GM23248 (cell line): ENCODE data around the gene PON1. TPM values are rescaled to one million over a fixed set of nuclear protein-coding genes. Genes with fewer than 3 reads are reported as not detected.

Source experiments
- DNase-seq: peaks from one replicate; pipeline ENCODE4 v3.0.0-alpha.2; 2015
- H2AFZ ChIP-seq: fragments of 200-600 bp; sonication (generic); 2 replicates; pipeline ENCODE4 v1.6.1; 2016; ENCODE audit warnings: antibody characterized with exemption
- H3F3A ChIP-seq: fragments of 200-600 bp; sonication (generic); 2 replicates; pipeline ENCODE4 v1.6.1; 2016; ENCODE audit warnings: mild to moderate bottlenecking, antibody characterized with exemption, mixed run types; ENCODE audit not compliant: insufficient read depth
- H3K27ac ChIP-seq: fragments of 200-600 bp; sonication (generic); 2 replicates; pipeline ENCODE4 v1.5.1; 2016; ENCODE audit warnings: mild to moderate bottlenecking
- H3K27me3 ChIP-seq: fragments of 200-600 bp; sonication (generic); replicated peaks from 2 replicates; pipeline ENCODE4 v1.6.1; 2016; ENCODE audit warnings: mild to moderate bottlenecking; ENCODE audit not compliant: insufficient read depth
- H3K36me3 ChIP-seq: fragments of 200-600 bp; sonication (generic); 2 replicates; pipeline ENCODE4 v1.6.1; 2016; ENCODE audit warnings: low read depth, mild to moderate bottlenecking
- H3K4me1 ChIP-seq: fragments of 200-600 bp; sonication (generic); 2 replicates; pipeline ENCODE4 v1.6.1; 2016; ENCODE audit warnings: mild to moderate bottlenecking; ENCODE audit not compliant: insufficient read depth
- H3K4me2 ChIP-seq: fragments of 200-600 bp; sonication (generic); one replicate; pipeline ENCODE4 v1.6.1; 2016; ENCODE audit warnings: mild to moderate bottlenecking; ENCODE audit not compliant: unreplicated experiment
- H3K4me3 ChIP-seq: fragments of 200-600 bp; sonication (generic); 2 replicates; pipeline ENCODE4 v1.5.1; 2016; ENCODE audit warnings: mild to moderate bottlenecking
- H3K79me2 ChIP-seq: fragments of 200-600 bp; sonication (generic); 2 replicates; pipeline ENCODE4 v1.6.1; 2016; ENCODE audit warnings: mild to moderate bottlenecking; ENCODE audit not compliant: insufficient read depth
- H3K9ac ChIP-seq: fragments of 200-600 bp; sonication (generic); 2 replicates; pipeline ENCODE4 v1.6.1; 2016; ENCODE audit warnings: mild to moderate bottlenecking
- H3K9me2 ChIP-seq: fragments of 200-600 bp; sonication (generic); 2 replicates; pipeline ENCODE4 v1.6.1; 2016; ENCODE audit warnings: mixed run types, mild to moderate bottlenecking, moderate library complexity; ENCODE audit not compliant: insufficient read depth
- H3K9me3 ChIP-seq: fragments of 200-600 bp; sonication (generic); one replicate; pipeline ENCODE4 v1.6.1; 2017; ENCODE audit warnings: low read depth
- H4K20me1 ChIP-seq: fragments of 200-600 bp; sonication (generic); 2 replicates; pipeline ENCODE4 v1.6.0; 2016; ENCODE audit not compliant: insufficient read depth
- EZH2 ChIP-seq: fragments of 200-600 bp; sonication (generic); IDR thresholded peaks from 2 replicates; pipeline ENCODE4 v1.6.1; 2018; ENCODE audit warnings: antibody characterized with exemption, mild to moderate bottlenecking; ENCODE audit not compliant: insufficient read depth, poor library complexity, severe bottlenecking
- EZH2phosphoT487 ChIP-seq: fragments of 200-600 bp; sonication (generic); IDR thresholded peaks from 2 replicates; pipeline ENCODE4 v1.6.1; 2018; ENCODE audit warnings: antibody characterized with exemption, moderate library complexity, mild to moderate bottlenecking, low read depth; ENCODE audit not compliant: insufficient read depth
- WGBS, 2 experiments: methylation state at CpG; one replicate each; pipeline ENCODE4 v1.1.6; 2015 to 2017; ENCODE audit warnings: low lambda C conversion rate in 2 of 2, low coverage in 1 of 2; ENCODE audit errors: missing lambda C conversion rate in 2 of 2; 5-methylcytosine and 5-hydroxymethylcytosine counted together
- in situ Hi-C: fragments of 300-500 bp; cut with MboI; formaldehyde crosslinking; loops from 2 replicates; pipeline ENCODE4 v1.15.0; 2020
- polyA plus RNA-seq: library from polyadenylated mRNA; unstranded; fragments of >200 nt; fragmentation: Nextera tagmentation; extraction: Ambion mirVana; gene quantifications from 2 replicates; pipeline ENCODE4 v1.2.1, GENCODE V29; 2016
- small RNA-seq: library from RNA; depleted of rRNA; stranded (forward); fragments of <200 nt; gene quantifications from one replicate; pipeline ENCODE3, GENCODE V24; 2014; ENCODE audit warnings: low read depth, low replicate concordance
- total RNA-seq: library from RNA; depleted of rRNA; stranded (reverse); fragments of >200 nt; shearing (Covaris generic); gene quantifications from 2 replicates; pipeline ENCODE4 v1.2.3, GENCODE V29; 2014; rRNA removed

Gene PON1
- total and polyA plus RNA-seq, 2 experiments from 2014 or later, result not detected

DNA sequence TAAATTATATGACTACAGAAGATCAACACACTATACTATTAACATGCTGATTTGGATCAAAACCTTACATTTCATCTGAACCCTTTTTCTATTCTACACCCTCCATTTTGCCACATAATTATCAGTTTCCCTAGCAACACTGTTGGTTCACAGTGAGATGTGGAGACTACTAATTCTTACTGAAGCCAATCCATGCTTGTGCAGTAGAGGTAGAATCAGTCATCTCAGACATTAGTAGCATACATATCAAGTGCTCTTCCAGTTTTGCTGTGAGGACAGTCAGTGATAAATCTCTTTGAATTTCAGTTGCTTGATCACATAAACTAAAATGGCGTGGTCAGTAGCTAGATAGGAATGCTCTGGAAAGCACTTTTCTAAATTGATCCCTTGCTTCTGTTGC lies 70.3 kb downstream of the PON1 start:
- Histone ChIP-seq H3K4me3 (no peak overlapping the region), H3F3A (no peaks in the 10 kb centered on the region), H3K36me3 (no peaks in the 10 kb centered on the region), H3K9me2 (no peaks in the 10 kb centered on the region), H3K4me2 (no peak overlapping the region), H4K20me1 (no peaks in the 10 kb centered on the region), H3K9ac (no peak overlapping the region), H3K27me3 (0 out of 2 replicates have a peak, but pooled peaks cover 11% of the 10 kb centered on the region), H2AFZ (no peak overlapping the region), H3K79me2 (no peaks in the 10 kb centered on the region), H3K9me3 (no peaks in the 10 kb centered on the region), H3K27ac (no peak overlapping the region), H3K4me1 (no peaks in the 10 kb centered on the region)
- no peak for DNase-seq
- TF ChIP-seq EZH2phosphoT487 (no peak), EZH2 (no peak)
- WGBS, 2 experiments, result 73 to 89% methylated on average over 1 of the region's 1 CpG
- in situ Hi-C loops, result no loop called here

DNA sequence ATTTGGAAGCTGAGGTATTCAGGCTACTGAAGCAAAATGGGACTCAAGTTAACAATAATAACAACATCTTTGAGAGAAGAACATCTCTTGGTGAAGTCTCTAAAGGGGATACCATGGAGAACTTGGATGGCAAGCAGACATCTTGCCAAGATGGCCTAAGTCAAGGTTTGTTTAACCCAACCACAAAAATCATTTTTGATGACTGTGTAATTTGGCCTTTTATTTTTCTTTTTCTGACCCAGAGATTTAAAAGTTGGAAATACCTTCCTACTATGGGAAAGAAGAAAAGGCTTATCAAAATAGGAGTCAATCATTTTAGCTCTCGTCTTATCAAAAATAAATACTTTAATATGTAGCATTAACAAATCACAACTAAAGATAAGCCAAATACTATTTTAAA lies 72.4 kb downstream of the PON1 start:
- H3K27me3 ChIP-seq, result 0 out of 2 replicates have a peak, but pooled peaks cover 11% of the 10 kb centered on the region
- no peak for DNase-seq
- no peaks in the 10 kb centered on the region for H4K20me1 ChIP-seq
- 71 to 79% methylated on average over 1 of the region's 1 CpG for WGBS, 2 experiments
- H3K27ac ChIP-seq, result no peak overlapping the region
- H3K9me3 ChIP-seq, result no peaks in the 10 kb centered on the region
- no peak overlapping the region for H3K4me3 ChIP-seq
- no peaks in the 10 kb centered on the region for H3K79me2 ChIP-seq
- H3K4me1 ChIP-seq, result no peaks in the 10 kb centered on the region
- H3K9ac ChIP-seq, result no peak overlapping the region
- H3K9me2 ChIP-seq, result no peaks in the 10 kb centered on the region
- no peaks in the 10 kb centered on the region for H3F3A ChIP-seq
- H3K36me3 ChIP-seq, result no peaks in the 10 kb centered on the region
- H2AFZ ChIP-seq, result no peak overlapping the region
- in situ Hi-C loops, result no loop called here
- no peak overlapping the region for H3K4me2 ChIP-seq
- no peak for TF ChIP-seq EZH2
- TF ChIP-seq EZH2phosphoT487, result no peak

DNA sequence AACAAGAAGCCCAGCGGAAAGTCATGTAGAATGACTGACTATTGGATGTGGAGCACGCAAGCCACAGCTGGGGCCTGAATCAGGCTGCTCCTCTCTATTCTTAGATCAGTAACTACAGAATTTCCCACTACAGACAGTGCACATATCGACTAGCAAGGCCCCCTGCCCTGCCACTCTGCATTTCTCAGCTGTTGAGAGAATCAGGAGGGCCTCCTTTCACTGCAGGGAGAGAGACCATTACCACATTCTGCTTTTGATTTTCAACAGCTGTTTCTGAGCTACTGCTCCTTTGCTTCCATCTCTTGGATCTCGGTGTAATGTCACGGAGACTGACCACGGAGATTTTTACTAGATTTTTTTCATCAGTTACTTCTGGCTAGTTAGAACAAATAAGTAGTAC lies 73.8 kb downstream of the PON1 start:
- Histone ChIP-seq H3K79me2 (no peaks in the 10 kb centered on the region), H3K9me2 (no peaks in the 10 kb centered on the region), H2AFZ (no peak overlapping the region), H3K9ac (no peak overlapping the region), H3K27me3 (peaks cover 12% of the 10 kb centered on the region; the same call in 1 of the 2 replicates), H3K9me3 (no peaks in the 10 kb centered on the region), H3K4me3 (no peak overlapping the region), H4K20me1 (no peaks in the 10 kb centered on the region), H3K36me3 (no peaks in the 10 kb centered on the region), H3K4me1 (0 out of 2 replicates have a peak, but pooled peaks cover 3% of the 10 kb centered on the region), H3F3A (no peaks in the 10 kb centered on the region), H3K4me2 (no peak overlapping the region), H3K27ac (no peak overlapping the region)
- 72 to 74% methylated on average over 6 of the region's 6 CpGs for WGBS, 2 experiments
- in situ Hi-C loops, result no loop called here
- TF ChIP-seq EZH2phosphoT487, result no peak
- TF ChIP-seq EZH2, result no peak
- no peak for DNase-seq

Small RNA genes within 50 kb of the gene (small RNA-seq; reads per million reads assigned to genes)
- not detected for gene AC004022.2

Other genes starting within 250 kb of the PON1 start
- gene PON3, start 71.8 kb upstream of the PON1 start, total RNA-seq, result 1.4 TPM in 1 of 2 replicates, not detected in the other
- 0.22 TPM in 1 of 2 replicates, not detected in the other for gene PON3, start 71.8 kb upstream of the PON1 start, polyA plus RNA-seq
- gene PON2, start 110.5 kb upstream of the PON1 start, total RNA-seq, result 60.7 and 65.6 TPM in 2 replicates
- 89.1 and 99.7 TPM in 2 replicates for gene PON2, start 110.5 kb upstream of the PON1 start, polyA plus RNA-seq
- gene ASB4, start 161.4 kb upstream of the PON1 start, total RNA-seq, result not detected in 2 replicates
- not detected in 2 replicates for gene ASB4, start 161.4 kb upstream of the PON1 start, polyA plus RNA-seq